Calu3 (cell line): ENCODE data around the gene PTPRN2. TPM values are rescaled to one million over a fixed set of nuclear protein-coding genes. Genes with fewer than 3 reads are reported as not detected.

Experiments used
- BruUV-seq: library from RNA; stranded (reverse); fragments of 400-500 nt; replicated peaks from 2 replicates; lab custom pipeline; 2021; lab: Mats Ljungman, UMichigan
- CTCF ChIA-PET: fragments of 300-600 bp; sonication (Branson Sonifier 250); formaldehyde crosslinking; loops from one replicate; lab custom pipeline; 2022; ENCODE audit warnings: antibody characterized with exemption; lab: Charles Lee
- DNase-seq: peaks from one replicate; pipeline ENCODE4 v3.0.0; 2022
- H3K27ac Mint-ChIP-seq: one replicate; pipeline ENCODE4 v1.8.0; 2022; ENCODE audit warnings: mixed read lengths; ENCODE audit not compliant: unreplicated experiment
- H3K27me3 Mint-ChIP-seq: one replicate; pipeline ENCODE4 v1.8.0; 2022; ENCODE audit warnings: mixed read lengths; ENCODE audit not compliant: unreplicated experiment
- H3K36me3 Mint-ChIP-seq: one replicate; pipeline ENCODE4 v1.8.0; 2022; ENCODE audit warnings: mild to moderate bottlenecking, moderate library complexity, mixed read lengths; ENCODE audit not compliant: insufficient read depth, unreplicated experiment
- H3K4me1 Mint-ChIP-seq: one replicate; pipeline ENCODE4 v1.8.0; 2022; ENCODE audit warnings: mild to moderate bottlenecking, low read depth, mixed read lengths; ENCODE audit not compliant: unreplicated experiment
- H3K4me3 Mint-ChIP-seq: one replicate; pipeline ENCODE4 v1.8.0; 2022; ENCODE audit warnings: mild to moderate bottlenecking, low read depth, moderate library complexity, mixed read lengths; ENCODE audit not compliant: unreplicated experiment
- H3K9me3 Mint-ChIP-seq: one replicate; pipeline ENCODE4 v1.8.0; 2022; ENCODE audit warnings: low read depth, mixed read lengths; ENCODE audit not compliant: unreplicated experiment
- CTCF ChIP-seq: fragments of 200-600 bp; IDR thresholded peaks from one replicate; pipeline ENCODE4 v1.8.0; 2022; ENCODE audit warnings: antibody characterized with exemption; ENCODE audit not compliant: unreplicated experiment
- intact Hi-C: fragments of 100-400 bp; cut with micrococcal nuclease; formaldehyde crosslinking; loops from one replicate; pipeline ENCODE4 v1.10.0; 2022; ENCODE audit not compliant: unreplicated experiment
- total RNA-seq: library from RNA; stranded (reverse); gene quantifications from 2 replicates; pipeline ENCODE4 v1.2.3, GENCODE V29; 2022

PTPRN2 gene
- total RNA-seq, 1 experiment from 2014 or later: 2.0 TPM

- Mint-ChIP-seq H3K27me3 (no peaks in the 10 kb centered on the region), H3K36me3 (peaks cover 7% of the 10 kb centered on the region), H3K9me3 (peaks cover 9% of the 10 kb centered on the region), H3K4me3 (no peak overlapping the region), H3K27ac (no peak overlapping the region), H3K4me1 (no peaks in the 10 kb centered on the region)
- no peak for TF ChIP-seq CTCF
- DNase-seq: no peak
- CTCF ChIA-PET: no interaction called here
- BruUV-seq: no TSS peak
- intact Hi-C loops: no loop called here
Observed at GRCh38 chr7:157979636-157980340, 607.8 kb downstream of the PTPRN2 start.

- intact Hi-C loops: no loop called here
- TF ChIP-seq CTCF: no peak
- Mint-ChIP-seq H3K36me3 (peaks cover 7% of the 10 kb centered on the region), H3K27me3 (no peaks in the 10 kb centered on the region), H3K9me3 (peaks cover 6% of the 10 kb centered on the region), H3K4me3 (no peak overlapping the region), H3K27ac (no peak overlapping the region), H3K4me1 (no peaks in the 10 kb centered on the region)
- CTCF ChIA-PET: no interaction called here
- no peak for DNase-seq
- BruUV-seq: no TSS peak
Observed at GRCh38 chr7:157978766-157979165, 608.9 kb downstream of the PTPRN2 start.

GRCh38 chr7:157977717-157978496 lies 609.7 kb downstream of the PTPRN2 start:
- H3K27ac Mint-ChIP-seq: no peak overlapping the region

GRCh38 chr7:157977306-157977705 lies 610.3 kb downstream of the PTPRN2 start:
- Mint-ChIP-seq H3K36me3 (peaks cover 7% of the 10 kb centered on the region), H3K9me3 (peaks cover 6% of the 10 kb centered on the region), H3K27ac (no peak overlapping the region), H3K4me3 (no peak overlapping the region), H3K4me1 (no peaks in the 10 kb centered on the region), H3K27me3 (no peaks in the 10 kb centered on the region)
- TF ChIP-seq CTCF: no peak
- intact Hi-C loops: no loop called here
- no TSS peak for BruUV-seq
- CTCF ChIA-PET: no interaction called here
- DNase-seq: no peak

More at GRCh38 chr7:157977717-157978496, 609.7 kb downstream of the PTPRN2 start:
- Mint-ChIP-seq H3K4me3 (no peak overlapping the region), H3K4me1 (no peaks in the 10 kb centered on the region), H3K27me3 (no peaks in the 10 kb centered on the region), H3K9me3 (peaks cover 6% of the 10 kb centered on the region), H3K36me3 (peaks cover 7% of the 10 kb centered on the region)
- CTCF ChIA-PET: no interaction called here
- TF ChIP-seq CTCF: no peak
- no peak for DNase-seq
- BruUV-seq: no TSS peak
- intact Hi-C loops: no loop called here
